ENCODE results near the gene C2CD4D.

- TF ChIP-seq EP300 (conservative IDR thresholded peaks at IDR 0.05; ENCODE audit: poor library complexity, severe bottlenecking) (no peak), CTCF (IDR thresholded peaks at IDR 0.05; ENCODE audit: poor library complexity, severe bottlenecking) (no peak), POLR2AphosphoS5 (IDR thresholded peaks at IDR 0.05) (no peak), EZH2 (IDR thresholded peaks at IDR 0.05; ENCODE audit: borderline replicate concordance, insufficient read depth, low read length, poor library complexity, severe bottlenecking) (no peak), RAD21 (conservative IDR thresholded peaks at IDR 0.05) (no peak)
These were observed 6.5 kb upstream of the C2CD4D start for GRCh38 chr1:151846062-151846568.
